Measurements from ENCODE around the gene ZNF23.

GRCh38 chr16:71493213-71493612 is 31.2 kb upstream of the ZNF23 start:
- no peak for TF ChIP-seq POLR2A (IDR thresholded peaks at IDR 0.05; ENCODE audit: low read depth, low read length)
- TF ChIP-seq POLR2AphosphoS5 (IDR thresholded peaks at IDR 0.05; ENCODE audit: low read depth, low read length): no peak
- no peak for TF ChIP-seq TAF1 (IDR thresholded peaks at IDR 0.05; ENCODE audit: low read depth, low read length)
- no peak for TF ChIP-seq SPI1 (IDR thresholded peaks at IDR 0.05; ENCODE audit: low read depth, low read length)

Measured in GM12891 (cell line).